ENCODE data around the gene FAIM2. TPM values are rescaled to one million over a fixed set of nuclear protein-coding genes. Genes with fewer than 3 reads are reported as not detected.

Gene FAIM2
- total and polyA plus RNA-seq, 2 experiments from 2014 or later: 0.61 to 2.0 TPM

DNA sequence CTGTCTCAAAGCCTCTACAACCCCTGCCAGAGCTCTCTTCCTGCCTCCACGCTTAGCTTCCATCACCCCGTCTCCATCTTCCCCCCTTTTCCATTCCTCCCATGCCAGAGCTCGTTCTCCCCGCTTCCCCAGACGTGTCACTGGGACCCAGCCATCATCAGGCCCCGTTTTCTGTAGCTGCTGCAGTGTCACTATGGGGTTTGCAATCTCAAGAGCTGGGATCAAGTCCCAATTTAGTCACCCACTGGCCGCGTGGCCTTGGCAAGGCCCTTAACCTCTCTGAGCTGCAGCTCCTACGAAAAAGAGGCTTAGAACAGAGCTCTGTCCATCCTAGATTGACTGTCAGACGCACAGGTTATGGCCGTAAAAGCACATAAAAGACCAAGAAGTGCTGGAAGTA lies 901 bp upstream of the FAIM2 start:
- H3K9me3 Mint-ChIP-seq: no peaks in the 10 kb centered on the region

DNA sequence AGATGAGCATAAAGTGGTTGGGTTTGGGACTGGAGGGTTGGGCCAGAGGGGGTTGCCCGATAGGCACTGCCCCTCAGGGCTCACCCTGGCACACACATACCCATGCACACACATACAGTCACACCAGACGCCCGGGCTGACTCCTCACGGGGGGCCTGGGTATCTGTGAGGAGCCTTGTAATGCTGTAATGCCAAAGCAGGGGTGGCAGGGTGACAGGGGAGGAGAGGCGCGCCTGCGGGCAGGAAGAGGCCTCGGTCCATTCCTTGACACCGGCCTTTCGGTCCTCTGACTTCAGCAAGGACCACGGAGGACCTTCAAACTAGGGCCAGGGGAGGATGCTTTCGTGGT lies 375 bp downstream of the FAIM2 start:
- Histone ChIP-seq H3K27ac (ENCODE audit: low read depth) (no peak overlapping the region), H3K36me3 (ENCODE audit: insufficient read depth) (no peaks in the 10 kb centered on the region), H3K4me3 (peak overlapping the region; percentile 52), H3K27me3 (ENCODE audit: insufficient read depth) (peaks cover 19% of the 10 kb centered on the region), H2AFZ (0 out of 2 replicates have a peak overlapping the region, but pooled peaks have one; percentile 56), H3K9me2 (ENCODE audit: insufficient read depth) (no peaks in the 10 kb centered on the region), H3K4me2 (peak overlapping the region; percentile 74), H4K20me1 (replicated peaks; ENCODE audit: insufficient read depth) (no peaks in the 10 kb centered on the region), H3F3A (replicated peaks; ENCODE audit: low read depth) (no peaks in the 10 kb centered on the region), H3K4me1 (ENCODE audit: insufficient read depth) (no peaks in the 10 kb centered on the region), H3K79me2 (replicated peaks; ENCODE audit: insufficient read depth) (no peaks in the 10 kb centered on the region)
- Mint-ChIP-seq H3K36me3 (ENCODE audit: low read depth) (no peaks in the 10 kb centered on the region), H3K27me3 (ENCODE audit: insufficient read depth, low read depth, poor library complexity) (peaks cover 14% of the 10 kb centered on the region), H3K9me3 (no peaks in the 10 kb centered on the region), H3K27ac (no peak overlapping the region), H3K4me1 (peaks cover 18% of the 10 kb centered on the region), H3K4me3 (peak overlapping the region; percentile 52)
- no peak for DNase-seq (ENCODE audit: low spot score)
- no peak for ATAC-seq
- TF ChIP-seq STAT1 (IDR thresholded peaks at IDR 0.05; ENCODE audit: unreplicated experiment) (no peak), EZH2phosphoT487 (IDR thresholded peaks at IDR 0.05; ENCODE audit: unreplicated experiment) (no peak)
- TF ChIP-seq, protein P1, sequence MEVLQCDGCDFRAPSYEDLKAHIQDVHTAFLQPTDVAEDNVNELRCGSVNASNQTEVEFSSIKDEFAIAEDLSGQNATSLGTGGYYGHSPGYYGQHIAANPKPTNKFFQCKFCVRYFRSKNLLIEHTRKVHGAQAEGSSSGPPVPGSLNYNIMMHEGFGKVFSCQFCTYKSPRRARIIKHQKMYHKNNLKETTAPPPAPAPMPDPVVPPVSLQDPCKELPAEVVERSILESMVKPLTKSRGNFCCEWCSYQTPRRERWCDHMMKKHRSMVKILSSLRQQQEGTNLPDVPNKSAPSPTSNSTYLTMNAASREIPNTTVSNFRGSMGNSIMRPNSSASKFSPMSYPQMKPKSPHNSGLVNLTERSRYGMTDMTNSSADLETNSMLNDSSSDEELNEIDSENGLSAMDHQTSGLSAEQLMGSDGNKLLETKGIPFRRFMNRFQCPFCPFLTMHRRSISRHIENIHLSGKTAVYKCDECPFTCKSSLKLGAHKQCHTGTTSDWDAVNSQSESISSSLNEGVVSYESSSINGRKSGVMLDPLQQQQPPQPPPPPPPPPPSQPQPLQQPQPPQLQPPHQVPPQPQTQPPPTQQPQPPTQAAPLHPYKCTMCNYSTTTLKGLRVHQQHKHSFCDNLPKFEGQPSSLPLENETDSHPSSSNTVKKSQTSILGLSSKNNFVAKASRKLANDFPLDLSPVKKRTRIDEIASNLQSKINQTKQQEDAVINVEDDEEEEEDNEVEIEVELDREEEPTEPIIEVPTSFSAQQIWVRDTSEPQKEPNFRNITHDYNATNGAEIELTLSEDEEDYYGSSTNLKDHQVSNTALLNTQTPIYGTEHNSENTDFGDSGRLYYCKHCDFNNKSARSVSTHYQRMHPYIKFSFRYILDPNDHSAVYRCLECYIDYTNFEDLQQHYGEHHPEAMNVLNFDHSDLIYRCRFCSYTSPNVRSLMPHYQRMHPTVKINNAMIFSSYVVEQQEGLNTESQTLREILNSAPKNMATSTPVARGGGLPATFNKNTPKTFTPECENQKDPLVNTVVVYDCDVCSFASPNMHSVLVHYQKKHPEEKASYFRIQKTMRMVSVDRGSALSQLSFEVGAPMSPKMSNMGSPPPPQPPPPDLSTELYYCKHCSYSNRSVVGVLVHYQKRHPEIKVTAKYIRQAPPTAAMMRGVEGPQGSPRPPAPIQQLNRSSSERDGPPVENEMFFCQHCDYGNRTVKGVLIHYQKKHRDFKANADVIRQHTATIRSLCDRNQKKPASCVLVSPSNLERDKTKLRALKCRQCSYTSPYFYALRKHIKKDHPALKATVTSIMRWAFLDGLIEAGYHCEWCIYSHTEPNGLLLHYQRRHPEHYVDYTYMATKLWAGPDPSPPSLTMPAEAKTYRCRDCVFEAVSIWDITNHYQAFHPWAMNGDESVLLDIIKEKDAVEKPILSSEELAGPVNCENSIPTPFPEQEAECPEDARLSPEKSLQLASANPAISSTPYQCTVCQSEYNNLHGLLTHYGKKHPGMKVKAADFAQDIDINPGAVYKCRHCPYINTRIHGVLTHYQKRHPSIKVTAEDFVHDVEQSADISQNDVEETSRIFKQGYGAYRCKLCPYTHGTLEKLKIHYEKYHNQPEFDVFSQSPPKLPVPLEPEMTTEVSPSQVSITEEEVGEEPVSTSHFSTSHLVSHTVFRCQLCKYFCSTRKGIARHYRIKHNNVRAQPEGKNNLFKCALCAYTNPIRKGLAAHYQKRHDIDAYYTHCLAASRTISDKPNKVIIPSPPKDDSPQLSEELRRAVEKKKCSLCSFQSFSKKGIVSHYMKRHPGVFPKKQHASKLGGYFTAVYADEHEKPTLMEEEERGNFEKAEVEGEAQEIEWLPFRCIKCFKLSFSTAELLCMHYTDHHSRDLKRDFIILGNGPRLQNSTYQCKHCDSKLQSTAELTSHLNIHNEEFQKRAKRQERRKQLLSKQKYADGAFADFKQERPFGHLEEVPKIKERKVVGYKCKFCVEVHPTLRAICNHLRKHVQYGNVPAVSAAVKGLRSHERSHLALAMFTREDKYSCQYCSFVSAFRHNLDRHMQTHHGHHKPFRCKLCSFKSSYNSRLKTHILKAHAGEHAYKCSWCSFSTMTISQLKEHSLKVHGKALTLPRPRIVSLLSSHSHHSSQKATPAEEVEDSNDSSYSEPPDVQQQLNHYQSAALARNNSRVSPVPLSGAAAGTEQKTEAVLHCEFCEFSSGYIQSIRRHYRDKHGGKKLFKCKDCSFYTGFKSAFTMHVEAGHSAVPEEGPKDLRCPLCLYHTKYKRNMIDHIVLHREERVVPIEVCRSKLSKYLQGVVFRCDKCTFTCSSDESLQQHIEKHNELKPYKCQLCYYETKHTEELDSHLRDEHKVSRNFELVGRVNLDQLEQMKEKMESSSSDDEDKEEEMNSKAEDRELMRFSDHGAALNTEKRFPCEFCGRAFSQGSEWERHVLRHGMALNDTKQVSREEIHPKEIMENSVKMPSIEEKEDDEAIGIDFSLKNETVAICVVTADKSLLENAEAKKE (CRISPR knock-in tag; IDR thresholded peaks at IDR 0.05): no peak

More for the DNA sequence above, 901 bp upstream of the FAIM2 start:
- no peaks in the 10 kb centered on the region for H3K9me2 ChIP-seq (ENCODE audit: insufficient read depth)
- no peaks in the 10 kb centered on the region for H3F3A ChIP-seq (replicated peaks; ENCODE audit: low read depth)
- TF ChIP-seq, protein P2, sequence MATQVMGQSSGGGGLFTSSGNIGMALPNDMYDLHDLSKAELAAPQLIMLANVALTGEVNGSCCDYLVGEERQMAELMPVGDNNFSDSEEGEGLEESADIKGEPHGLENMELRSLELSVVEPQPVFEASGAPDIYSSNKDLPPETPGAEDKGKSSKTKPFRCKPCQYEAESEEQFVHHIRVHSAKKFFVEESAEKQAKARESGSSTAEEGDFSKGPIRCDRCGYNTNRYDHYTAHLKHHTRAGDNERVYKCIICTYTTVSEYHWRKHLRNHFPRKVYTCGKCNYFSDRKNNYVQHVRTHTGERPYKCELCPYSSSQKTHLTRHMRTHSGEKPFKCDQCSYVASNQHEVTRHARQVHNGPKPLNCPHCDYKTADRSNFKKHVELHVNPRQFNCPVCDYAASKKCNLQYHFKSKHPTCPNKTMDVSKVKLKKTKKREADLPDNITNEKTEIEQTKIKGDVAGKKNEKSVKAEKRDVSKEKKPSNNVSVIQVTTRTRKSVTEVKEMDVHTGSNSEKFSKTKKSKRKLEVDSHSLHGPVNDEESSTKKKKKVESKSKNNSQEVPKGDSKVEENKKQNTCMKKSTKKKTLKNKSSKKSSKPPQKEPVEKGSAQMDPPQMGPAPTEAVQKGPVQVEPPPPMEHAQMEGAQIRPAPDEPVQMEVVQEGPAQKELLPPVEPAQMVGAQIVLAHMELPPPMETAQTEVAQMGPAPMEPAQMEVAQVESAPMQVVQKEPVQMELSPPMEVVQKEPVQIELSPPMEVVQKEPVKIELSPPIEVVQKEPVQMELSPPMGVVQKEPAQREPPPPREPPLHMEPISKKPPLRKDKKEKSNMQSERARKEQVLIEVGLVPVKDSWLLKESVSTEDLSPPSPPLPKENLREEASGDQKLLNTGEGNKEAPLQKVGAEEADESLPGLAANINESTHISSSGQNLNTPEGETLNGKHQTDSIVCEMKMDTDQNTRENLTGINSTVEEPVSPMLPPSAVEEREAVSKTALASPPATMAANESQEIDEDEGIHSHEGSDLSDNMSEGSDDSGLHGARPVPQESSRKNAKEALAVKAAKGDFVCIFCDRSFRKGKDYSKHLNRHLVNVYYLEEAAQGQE (IDR thresholded peaks at IDR 0.05; ENCODE audit: unreplicated experiment): no peak
- TF ChIP-seq POLR2AphosphoS5 (IDR thresholded peaks at IDR 0.05; ENCODE audit: low read depth): no peak
- no peak for TF ChIP-seq ZNF114 (CRISPR knock-in tag; IDR thresholded peaks at IDR 0.05)
- TF ChIP-seq CREB1 (CRISPR knock-in tag; IDR thresholded peaks at IDR 0.05; ENCODE audit: low read depth): no peak
- no peak for TF ChIP-seq ZNF331 (CRISPR knock-in tag; IDR thresholded peaks at IDR 0.05; ENCODE audit: low read depth)
- TF ChIP-seq EZH2 (IDR thresholded peaks at IDR 0.05; ENCODE audit: low read depth, unreplicated experiment): no peak
- no peak for TF ChIP-seq EZH2phosphoT487 (IDR thresholded peaks at IDR 0.05; ENCODE audit: unreplicated experiment)
- TF ChIP-seq, protein P3, sequence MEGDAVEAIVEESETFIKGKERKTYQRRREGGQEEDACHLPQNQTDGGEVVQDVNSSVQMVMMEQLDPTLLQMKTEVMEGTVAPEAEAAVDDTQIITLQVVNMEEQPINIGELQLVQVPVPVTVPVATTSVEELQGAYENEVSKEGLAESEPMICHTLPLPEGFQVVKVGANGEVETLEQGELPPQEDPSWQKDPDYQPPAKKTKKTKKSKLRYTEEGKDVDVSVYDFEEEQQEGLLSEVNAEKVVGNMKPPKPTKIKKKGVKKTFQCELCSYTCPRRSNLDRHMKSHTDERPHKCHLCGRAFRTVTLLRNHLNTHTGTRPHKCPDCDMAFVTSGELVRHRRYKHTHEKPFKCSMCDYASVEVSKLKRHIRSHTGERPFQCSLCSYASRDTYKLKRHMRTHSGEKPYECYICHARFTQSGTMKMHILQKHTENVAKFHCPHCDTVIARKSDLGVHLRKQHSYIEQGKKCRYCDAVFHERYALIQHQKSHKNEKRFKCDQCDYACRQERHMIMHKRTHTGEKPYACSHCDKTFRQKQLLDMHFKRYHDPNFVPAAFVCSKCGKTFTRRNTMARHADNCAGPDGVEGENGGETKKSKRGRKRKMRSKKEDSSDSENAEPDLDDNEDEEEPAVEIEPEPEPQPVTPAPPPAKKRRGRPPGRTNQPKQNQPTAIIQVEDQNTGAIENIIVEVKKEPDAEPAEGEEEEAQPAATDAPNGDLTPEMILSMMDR (conservative IDR thresholded peaks at IDR 0.05; ENCODE audit: low read depth in 2 of 2): no peak
- no peak for TF ChIP-seq STAT1 (IDR thresholded peaks at IDR 0.05; ENCODE audit: unreplicated experiment)
- peaks cover 25% of the 10 kb centered on the region for H3K4me1 Mint-ChIP-seq
- no peaks in the 10 kb centered on the region for H3K79me2 ChIP-seq (replicated peaks; ENCODE audit: insufficient read depth)
- H3K4me3 Mint-ChIP-seq: peak overlapping the region; percentile 72
- no peaks in the 10 kb centered on the region for H4K20me1 ChIP-seq (replicated peaks; ENCODE audit: insufficient read depth)
- DNase-seq (ENCODE audit: low spot score) (no peak), ATAC-seq (no peak)
- H3K4me1 ChIP-seq (ENCODE audit: insufficient read depth): no peaks in the 10 kb centered on the region
- no peak overlapping the region for H3K27ac Mint-ChIP-seq
- no peak overlapping the region for H3K27ac ChIP-seq (ENCODE audit: low read depth)
- H2AFZ ChIP-seq: peak overlapping the region; percentile 90
- H3K4me2 ChIP-seq: peak overlapping the region; percentile 74; the same call in 1 of the 2 replicates
- H3K36me3 Mint-ChIP-seq (ENCODE audit: low read depth): no peaks in the 10 kb centered on the region
- peaks cover 19% of the 10 kb centered on the region for H3K27me3 Mint-ChIP-seq (ENCODE audit: insufficient read depth, low read depth, poor library complexity)
- H3K27me3 ChIP-seq (ENCODE audit: insufficient read depth): peaks cover 19% of the 10 kb centered on the region
- H3K36me3 ChIP-seq (ENCODE audit: insufficient read depth): no peaks in the 10 kb centered on the region
- H3K4me3 ChIP-seq: peak overlapping the region; percentile 52; the same call in 1 of the 2 replicates

Data from GM23338 (cell line).